Measurements from ENCODE around the gene NDRG2.

Gene NDRG2

DNA sequence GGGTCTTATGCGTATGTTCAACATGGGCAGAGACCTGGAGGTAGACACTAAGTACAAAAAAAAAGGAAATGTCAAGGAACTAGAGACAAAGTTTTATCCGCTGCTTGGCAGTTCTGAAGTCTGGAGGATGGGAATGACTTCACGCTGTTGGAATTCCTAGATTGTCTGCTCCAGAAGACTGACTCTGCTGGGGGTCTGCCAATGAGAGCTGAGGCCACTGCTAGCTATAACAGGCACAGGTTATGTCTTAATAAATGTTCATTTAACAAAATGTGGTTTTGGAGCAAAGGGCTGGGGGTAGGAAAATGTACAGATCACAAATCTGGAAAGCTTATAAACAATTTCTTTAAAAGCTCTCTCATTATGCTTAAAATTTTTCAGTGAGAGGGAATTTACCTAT is 38.6 kb upstream of the NDRG2 start:
- POLR2A ChIA-PET, result interaction anchor here (0.8 to 0.9 kb wide), 2 partner anchors 8 to 34 kb away, joined by 3 to 4 read pairs; no protein-coding TSS in a partner anchor
- CTCF ChIA-PET, result interaction anchor here (0.7 to 4.3 kb wide), 7 partner anchors 23 to 49 kb away, joined by 3 to 25 read pairs (median 3); no protein-coding TSS in a partner anchor

DNA sequence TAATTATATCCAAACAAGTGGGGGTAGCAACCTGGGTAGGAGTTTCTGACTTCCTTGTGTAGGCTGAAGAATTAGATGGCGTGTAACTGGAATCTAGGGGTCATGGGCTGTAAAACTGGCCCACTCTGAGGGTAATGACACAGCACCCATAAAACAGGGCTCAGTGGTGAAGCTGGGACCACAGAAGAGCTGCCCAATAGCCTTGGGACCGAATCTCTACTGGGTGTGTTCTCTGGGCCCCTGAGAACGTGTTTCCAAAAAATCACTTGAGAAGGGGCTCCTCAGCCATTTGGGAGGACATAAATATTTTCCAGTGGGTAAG is 36.4 kb upstream of the NDRG2 start:
- no peaks in the 10 kb centered on the region for H3K9me3 ChIP-seq (ENCODE audit: control insufficient read depth, insufficient read depth, low read depth, low read length)
- ChIA-PET CTCF (interaction anchor here (1.2 to 4.3 kb wide), 5 partner anchors 11 to 90 kb away, joined by 4 to 25 read pairs (median 12); no protein-coding TSS in a partner anchor), POLR2A (interaction anchor here (1.9 kb wide), 1 partner anchor 10 kb away, joined by 11 read pairs; no protein-coding TSS in a partner anchor)
- H3K36me3 ChIP-seq (ENCODE audit: control insufficient read depth in 2 of 2, insufficient read depth in 1 of 2, low read length in 2 of 2), result no peaks in the 10 kb centered on the region
- H3K4me1 ChIP-seq (ENCODE audit: control insufficient read depth, insufficient read depth, low read length), result no peaks in the 10 kb centered on the region; the same call in 1 of the 2 replicates
- TF ChIP-seq ZNF558 (tag by site-specific recombination; IDR thresholded peaks at IDR 0.05) (no peak), ZFHX2 (tag by site-specific recombination; conservative IDR thresholded peaks at IDR 0.05) (peak; percentile 63), EGR2 (tag by site-specific recombination; IDR thresholded peaks at IDR 0.05; ENCODE audit: low read depth) (peak; percentile 52; the same call in 1 of the 2 replicates), ZNF776 (tag by site-specific recombination; IDR thresholded peaks at IDR 0.05; ENCODE audit: borderline replicate concordance) (no peak), ZNF248 (tag by site-specific recombination; IDR thresholded peaks at IDR 0.05) (no peak)
- no peak overlapping the region for H3K27ac ChIP-seq (ENCODE audit: extremely low read depth, low read depth, low read length)
- H3K4me3 ChIP-seq (ENCODE audit: low read depth, low read length), result no peak overlapping the region

More for the DNA sequence above, 38.6 kb upstream of the NDRG2 start:
- Histone ChIP-seq H3K27ac (ENCODE audit: extremely low read depth, low read depth, low read length) (no peak overlapping the region), H3K4me1 (ENCODE audit: control insufficient read depth, insufficient read depth, low read length) (no peaks in the 10 kb centered on the region; the same call in 1 of the 2 replicates), H3K36me3 (ENCODE audit: control insufficient read depth in 2 of 2, insufficient read depth in 1 of 2, low read length in 2 of 2) (no peaks in the 10 kb centered on the region), H3K4me3 (ENCODE audit: low read depth, low read length) (no peak overlapping the region), H3K9me3 (ENCODE audit: control insufficient read depth, insufficient read depth, low read depth, low read length) (no peaks in the 10 kb centered on the region)
- no peak for TF ChIP-seq ZNF747 (tag by site-specific recombination; IDR thresholded peaks at IDR 0.05)
- TF ChIP-seq ZNF623 (tag by site-specific recombination; IDR thresholded peaks at IDR 0.05), result peak; percentile 48
- peak; percentile 95 for TF ChIP-seq GLIS1 (tag by site-specific recombination; IDR thresholded peaks at IDR 0.05)
- no peak for TF ChIP-seq PRDM1 (tag by site-specific recombination; IDR thresholded peaks at IDR 0.05)
- peak; percentile 32; the same call in 1 of the 2 replicates for TF ChIP-seq ZEB2 (tag by site-specific recombination; IDR thresholded peaks at IDR 0.05)
- TF ChIP-seq, protein P1, sequence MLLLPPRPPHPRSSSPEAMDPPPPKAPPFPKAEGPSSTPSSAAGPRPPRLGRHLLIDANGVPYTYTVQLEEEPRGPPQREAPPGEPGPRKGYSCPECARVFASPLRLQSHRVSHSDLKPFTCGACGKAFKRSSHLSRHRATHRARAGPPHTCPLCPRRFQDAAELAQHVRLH (tag by site-specific recombination; IDR thresholded peaks at IDR 0.05), result no peak
- no peak for TF ChIP-seq ZNF701 (tag by site-specific recombination; IDR thresholded peaks at IDR 0.05)
- TF ChIP-seq ZNF664 (tag by site-specific recombination; IDR thresholded peaks at IDR 0.05), result peak; percentile 61; the same call in 1 of the 2 replicates

DNA sequence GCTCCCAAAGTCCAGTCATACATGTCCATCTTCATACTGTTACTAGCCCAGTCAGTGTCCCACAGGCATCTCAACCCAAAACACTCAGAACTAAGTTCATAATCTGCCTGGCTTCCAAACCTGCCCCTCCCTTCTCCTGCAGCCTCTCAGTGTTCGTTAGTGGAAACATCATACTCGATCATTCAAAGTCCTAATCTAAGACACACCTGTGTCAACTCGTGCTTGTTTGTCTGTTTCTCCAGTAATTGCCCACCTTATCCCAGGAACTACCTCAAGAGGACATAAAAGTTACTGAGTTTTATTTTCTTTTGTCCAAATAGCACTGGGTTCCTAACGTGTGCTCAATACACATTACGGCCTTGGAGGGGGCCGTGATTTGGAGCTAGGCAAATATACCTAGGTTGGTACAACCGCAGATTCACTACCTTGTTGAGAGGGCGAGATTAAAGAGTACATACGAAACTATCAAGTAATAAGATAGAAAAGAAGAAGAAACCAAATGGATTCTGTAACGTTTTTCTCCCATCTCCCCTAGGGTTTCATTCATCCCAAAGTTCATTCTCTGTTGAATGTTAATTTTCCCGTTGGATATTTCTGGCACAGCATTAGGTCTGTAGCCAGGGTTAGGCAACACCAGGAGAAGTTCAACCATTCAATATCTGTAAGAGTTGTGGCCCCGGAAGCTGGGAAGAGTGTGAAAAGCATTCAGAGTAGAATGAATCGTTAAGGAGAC is 35.9 kb upstream of the NDRG2 start:
- H3K36me3 ChIP-seq (ENCODE audit: control insufficient read depth in 2 of 2, insufficient read depth in 1 of 2, low read length in 2 of 2), result no peaks in the 10 kb centered on the region
- ChIA-PET POLR2A (no interaction called here), CTCF (interaction anchor here (1.2 to 4.3 kb wide), 4 partner anchors 10 to 46 kb away, joined by 4 to 25 read pairs (median 15); no protein-coding TSS in a partner anchor)
- H3K4me3 ChIP-seq (ENCODE audit: low read depth, low read length), result no peak overlapping the region
- no peaks in the 10 kb centered on the region; the same call in 1 of the 2 replicates for H3K4me1 ChIP-seq (ENCODE audit: control insufficient read depth, insufficient read depth, low read length)
- H3K9me3 ChIP-seq (ENCODE audit: control insufficient read depth, insufficient read depth, low read depth, low read length), result no peaks in the 10 kb centered on the region
- no peak for TF ChIP-seq ZNF560 (tag by site-specific recombination; IDR thresholded peaks at IDR 0.05; ENCODE audit: borderline replicate concordance)
- TF ChIP-seq ZNF239 (tag by site-specific recombination; IDR thresholded peaks at IDR 0.05), result no peak
- no peak for TF ChIP-seq ZNF600 (tag by site-specific recombination; IDR thresholded peaks at IDR 0.05)
- TF ChIP-seq KLF7 (tag by site-specific recombination; IDR thresholded peaks at IDR 0.05; ENCODE audit: borderline replicate concordance), result no peak
- TF ChIP-seq ZBTB48 (tag by site-specific recombination; IDR thresholded peaks at IDR 0.05), result no peak
- no peak overlapping the region for H3K27ac ChIP-seq (ENCODE audit: extremely low read depth, low read depth, low read length)
